ENCODE data around the gene ERBB4. TPM values are rescaled to one million over a fixed set of nuclear protein-coding genes. Genes with fewer than 3 reads are reported as not detected.

The ERBB4 gene
- total RNA-seq, 1 experiment from 2014 or later = 0.15 TPM

- Histone ChIP-seq H3K27ac (ENCODE audit: low read length) (no peak overlapping the region), H3K4me1 (ENCODE audit: control insufficient read depth, insufficient read depth, low read length) (no peaks in the 10 kb centered on the region), H3K27me3 (ENCODE audit: control insufficient read depth, insufficient read depth, low read length) (no peaks in the 10 kb centered on the region), H3K4me3 (ENCODE audit: low read depth in 2 of 2, low read length in 2 of 2) (no peak overlapping the region), H3K36me3 (ENCODE audit: control insufficient read depth, insufficient read depth, low read length) (no peaks in the 10 kb centered on the region), H3K9me3 (ENCODE audit: control insufficient read depth, insufficient read depth, low read depth, low read length) (no peaks in the 10 kb centered on the region)
- BruUV-seq (replicated peaks) = no TSS peak
- no peak for TF ChIP-seq REST (IDR thresholded peaks at IDR 0.05; ENCODE audit: insufficient read depth in 1 of 2, low read depth in 2 of 2, low read length in 1 of 2)
- TF ChIP-seq POLR2AphosphoS5 (IDR thresholded peaks at IDR 0.05; ENCODE audit: low read depth, low read length) = no peak
- no peak for TF ChIP-seq TCF7L2 (IDR thresholded peaks at IDR 0.05; ENCODE audit: low read depth, low read length)
- no peak for TF ChIP-seq CTCF (IDR thresholded peaks at IDR 0.05)
- TF ChIP-seq SIN3A (IDR thresholded peaks at IDR 0.05; ENCODE audit: borderline replicate concordance, insufficient read depth, low read depth, low read length) = no peak
- ChIA-PET POLR2A (no interaction called here), CTCF (no interaction called here)
- DNase-seq (ENCODE audit: low read depth, low spot score) = no peak
- no peak for ATAC-seq
- intact Hi-C loops (cut with micrococcal nuclease; ENCODE audit: unreplicated experiment) = no loop called here
- in situ Hi-C loops (cut with HindIII; ENCODE audit: low pct_unique_long_range_greater_than_20kb, low sequenced_read_pairs) = no loop called here
Observed at GRCh38 chr2:212158081-212158480, 380.5 kb downstream of the ERBB4 start.

DNA sequence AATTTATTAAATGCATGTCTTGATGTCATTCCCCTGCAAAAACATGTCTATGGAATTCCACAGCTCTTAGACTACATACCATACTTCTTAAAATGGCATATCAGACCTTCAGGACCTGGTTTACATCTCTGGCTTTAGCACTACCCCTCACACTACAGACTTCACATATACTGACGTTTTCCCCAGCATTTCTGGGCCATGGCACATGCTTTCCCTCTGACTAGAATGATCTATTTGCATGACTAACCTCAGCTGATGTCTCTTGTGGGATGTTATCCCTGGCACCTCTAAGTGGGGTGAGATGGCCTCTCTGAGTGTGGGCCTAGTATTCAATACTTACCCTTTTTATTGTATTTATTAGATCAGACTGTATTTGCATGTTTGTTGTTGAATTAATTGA, 381.6 kb downstream of the ERBB4 start:
- ChIA-PET CTCF (no interaction called here), POLR2A (no interaction called here)
- no peaks in the 10 kb centered on the region for H3K4me1 ChIP-seq (ENCODE audit: control insufficient read depth, insufficient read depth, low read length)
- H3K27ac ChIP-seq (ENCODE audit: low read length) = no peak overlapping the region
- H3K36me3 ChIP-seq (ENCODE audit: control insufficient read depth, insufficient read depth, low read length) = no peaks in the 10 kb centered on the region
- in situ Hi-C loops (cut with HindIII; ENCODE audit: low pct_unique_long_range_greater_than_20kb, low sequenced_read_pairs) = no loop called here
- no peak overlapping the region for H3K4me3 ChIP-seq (ENCODE audit: low read depth in 2 of 2, low read length in 2 of 2)
- ATAC-seq (no peak), DNase-seq (ENCODE audit: low read depth, low spot score) (no peak)
- intact Hi-C loops (cut with micrococcal nuclease; ENCODE audit: unreplicated experiment) = no loop called here
- no peaks in the 10 kb centered on the region for H3K27me3 ChIP-seq (ENCODE audit: control insufficient read depth, insufficient read depth, low read length)
- no peak for TF ChIP-seq REST (IDR thresholded peaks at IDR 0.05; ENCODE audit: insufficient read depth in 1 of 2, low read depth in 2 of 2, low read length in 1 of 2)
- TF ChIP-seq TCF7L2 (IDR thresholded peaks at IDR 0.05; ENCODE audit: low read depth, low read length) = no peak
- no peak for TF ChIP-seq POLR2AphosphoS5 (IDR thresholded peaks at IDR 0.05; ENCODE audit: low read depth, low read length)
- TF ChIP-seq CTCF (IDR thresholded peaks at IDR 0.05) = no peak
- no peak for TF ChIP-seq SIN3A (IDR thresholded peaks at IDR 0.05; ENCODE audit: borderline replicate concordance, insufficient read depth, low read depth, low read length)
- no peaks in the 10 kb centered on the region for H3K9me3 ChIP-seq (ENCODE audit: control insufficient read depth, insufficient read depth, low read depth, low read length)
- BruUV-seq (replicated peaks) = no TSS peak
